HepG2 (cell line): ENCODE measurements around the gene PDHA1. TPM values are rescaled to one million over a fixed set of nuclear protein-coding genes. Genes with fewer than 3 reads are reported as not detected.

ENCODE experiments used
- ATAC-seq: fragments of 200-7000 bp; cut with Tn5 transposase; 3 replicates; pipeline ENCODE4 v1.9.1; 2020; ENCODE audit warnings: mild to moderate bottlenecking, moderate library complexity
- BruUV-seq: library from RNA; stranded (reverse); fragments of 400-500 nt; replicated peaks from 2 replicates; lab custom pipeline; 2021; lab: Mats Ljungman, UMichigan
- CTCF ChIA-PET: fragments of 300-600 bp; formaldehyde crosslinking; extraction: SDS; loops from one replicate; lab custom pipeline; 2021; ENCODE audit warnings: low total read pairs, inconsistent platforms, low intra/inter-chr PET ratio; lab: Yijun Ruan, JAX
- POLR2A ChIA-PET: fragments of 350-600 bp; sonication (Branson Sonifier 250); formaldehyde crosslinking; loops from one replicate; lab custom pipeline; 2020; ENCODE audit warnings: antibody characterized with exemption, inconsistent platforms; lab: Yijun Ruan, JAX
- DNase-seq: peaks from one replicate; pipeline ENCODE4 v3.0.0-alpha.2; 2015; ENCODE audit warnings: low spot score
- FAIRE-seq: peaks from 3 replicates; lab custom pipeline; 2011; peaks lifted over from hg19 to GRCh38; lab: Jason Lieb, UNC
- H2AFZ ChIP-seq: one replicate; pipeline ENCODE4 v1.6.1; 2011; ENCODE audit warnings: low read length, inconsistent platforms
- H3K27ac ChIP-seq: fragments of 300-600 bp; 3 replicates; pipeline ENCODE4 v1.8.0; 2011; ENCODE audit warnings: mixed run types, mild to moderate bottlenecking, mixed read lengths, low read length, inconsistent platforms; ENCODE audit not compliant: insufficient read depth; ENCODE audit errors: extremely low read length
- H3K27me3 ChIP-seq, 2 experiments: fragments of 200-600 bp in 1 of 2; 2 replicates in 1 of 2; 3 replicates in 1 of 2; pipeline versions ENCODE4 v1.6.0 to v1.8.0; 2011; ENCODE audit warnings: low read length in 2 of 2, mild to moderate bottlenecking in 2 of 2, moderate library complexity in 2 of 2, inconsistent platforms in 1 of 2; ENCODE audit not compliant: insufficient read depth in 2 of 2, control insufficient read depth in 1 of 2
- H3K36me3 ChIP-seq, 2 experiments: fragments of 200-600 bp in 1 of 2; replicated peaks in 1 of 2; 2 replicates in 1 of 2; 3 replicates in 1 of 2; pipeline versions ENCODE4 v1.5.1 to v1.8.0; 2011; ENCODE audit warnings: low read length in 2 of 2, inconsistent platforms in 1 of 2; ENCODE audit not compliant: insufficient read depth in 2 of 2, control insufficient read depth in 1 of 2
- H3K4me1 ChIP-seq: 2 replicates; pipeline ENCODE4 v1.5.1; 2012; ENCODE audit warnings: low read length, inconsistent platforms; ENCODE audit not compliant: insufficient read depth
- H3K4me2 ChIP-seq: 2 replicates; pipeline ENCODE4 v1.6.0; 2011; ENCODE audit warnings: low read depth, low read length, inconsistent platforms
- H3K4me3 ChIP-seq, 3 experiments: fragments of 200-600 bp in 1 of 3; sonication (generic), shearing (Covaris generic) in 1 of 3; replicated peaks in 1 of 3; 2 replicates each; pipeline ENCODE4 v1.5.1; 2011 to 2016; ENCODE audit warnings: low read length in 3 of 3, inconsistent platforms in 2 of 3, low read depth in 2 of 3, mild to moderate bottlenecking in 2 of 3, control low read depth in 1 of 3, mixed read lengths in 1 of 3; ENCODE audit not compliant: insufficient read depth in 1 of 3
- H3K79me2 ChIP-seq: one replicate; pipeline ENCODE4 v1.6.1; 2011; ENCODE audit warnings: low read length, inconsistent platforms; ENCODE audit not compliant: insufficient read depth
- H3K9ac ChIP-seq: 2 replicates; pipeline ENCODE4 v1.6.0; 2011; ENCODE audit warnings: mild to moderate bottlenecking, low read depth, low read length, inconsistent platforms; ENCODE audit not compliant: insufficient read depth
- H3K9me3 ChIP-seq: 2 replicates; pipeline ENCODE4 v1.5.1; 2012; ENCODE audit warnings: mild to moderate bottlenecking, low read length
- H4K20me1 ChIP-seq: 2 replicates; pipeline ENCODE4 v1.6.0; 2011; ENCODE audit warnings: inconsistent platforms, mild to moderate bottlenecking, low read length, moderate library complexity; ENCODE audit not compliant: insufficient read depth
- ATF5 ChIP-seq: sonication (generic); formaldehyde crosslinking; IDR thresholded peaks from 2 replicates; pipeline ENCODE4 v1.4.0; 2020; ENCODE audit warnings: mild to moderate bottlenecking, low read depth, missing genetic modification reagents
- BHLHE40 ChIP-seq: IDR thresholded peaks from 2 replicates; pipeline ENCODE4 v1.6.1; 2011; ENCODE audit warnings: low read length, improper control_type of control experiment
- GPN1 ChIP-seq: sonication (generic); formaldehyde crosslinking; IDR thresholded peaks from 2 replicates; pipeline ENCODE4 v1.5.1; 2020; ENCODE audit warnings: missing genetic modification reagents, borderline replicate concordance
- GRHL1 ChIP-seq: sonication (generic); formaldehyde crosslinking; conservative IDR thresholded peaks from 2 replicates; pipeline ENCODE4 v1.8.0; 2022; ENCODE audit warnings: missing genetic modification reagents
- HOXA3 ChIP-seq: sonication (generic); formaldehyde crosslinking; IDR thresholded peaks from 2 replicates; pipeline ENCODE4 v1.5.0; 2020; ENCODE audit warnings: missing genetic modification reagents
- MEIS2 ChIP-seq: sonication (generic); formaldehyde crosslinking; IDR thresholded peaks from 2 replicates; pipeline ENCODE4 v1.9.0; 2021; ENCODE audit warnings: mild to moderate bottlenecking, missing genetic modification reagents
- RFX5 ChIP-seq: IDR thresholded peaks from 2 replicates; pipeline ENCODE4 v1.6.1; 2011; ENCODE audit warnings: low read depth, low read length, improper control_type of control experiment
- STAT5B ChIP-seq: sonication (generic); formaldehyde crosslinking; IDR thresholded peaks from 2 replicates; pipeline ENCODE4 v1.4.0; 2020; ENCODE audit warnings: missing genetic modification reagents
- TCF7L2 ChIP-seq: IDR thresholded peaks from 2 replicates; pipeline ENCODE4 v1.6.1; 2011; ENCODE audit warnings: mild to moderate bottlenecking, low read depth, low read length, moderate library complexity
- ZBTB2 ChIP-seq: sonication (generic); formaldehyde crosslinking; IDR thresholded peaks from 2 replicates; pipeline ENCODE4 v1.8.0; 2022; ENCODE audit warnings: low read depth, missing genetic modification reagents
- ZNF234 ChIP-seq: sonication (generic); formaldehyde crosslinking; conservative IDR thresholded peaks from 2 replicates; pipeline ENCODE4 v1.5.1; 2020; ENCODE audit warnings: mild to moderate bottlenecking, missing genetic modification reagents
- ZNF598 ChIP-seq: sonication (generic); formaldehyde crosslinking; IDR thresholded peaks from 2 replicates; pipeline ENCODE4 v1.5.1; 2020; ENCODE audit warnings: mild to moderate bottlenecking, missing genetic modification reagents, borderline replicate concordance
- ZNF724P ChIP-seq: sonication (generic); formaldehyde crosslinking; IDR thresholded peaks from 2 replicates; pipeline ENCODE4 v1.8.0; 2022; ENCODE audit warnings: missing genetic modification reagents, borderline replicate concordance
- ZNF800 ChIP-seq: sonication (generic); formaldehyde crosslinking; IDR thresholded peaks from 2 replicates; pipeline ENCODE4 v1.4.0; 2020; ENCODE audit warnings: missing genetic modification reagents
- WGBS: methylation state at CpG from one replicate; pipeline ENCODE4 v1.1.6; 2017; ENCODE audit warnings: low lambda C conversion rate; 5-methylcytosine and 5-hydroxymethylcytosine counted together
- in situ Hi-C: cut with HindIII; loops from 2 replicates; pipeline ENCODE4 v1.10.0; 2017; ENCODE audit warnings: low pct_unique_long_range_greater_than_20kb; ENCODE audit not compliant: extremely low pct_ligation_motif_present
- intact Hi-C: fragments of 100-400 bp; cut with micrococcal nuclease; formaldehyde crosslinking; loops from one replicate; pipeline ENCODE4 v1.10.0; 2022; ENCODE audit not compliant: unreplicated experiment
- polyA plus RNA-seq, 8 experiments: library from polyadenylated mRNA; depleted of rRNA in 3 of 8; stranded (reverse) in 7 of 8; unstranded in 1 of 8; fragments of >200 nt; fragmentation: Illumina TruSeq in 4 of 8; extraction: Trizol in 4 of 8; gene quantifications; 2 replicates each; pipeline versions ENCODE4 v1.2.1 to v1.2.3, GENCODE V29; 2011 to 2016; ENCODE audit warnings: low read depth in 4 of 8, missing spikeins in 1 of 8, mixed read lengths in 1 of 8; ENCODE audit not compliant: insufficient read depth in 1 of 8
- total RNA-seq, 5 experiments: library from RNA; depleted of rRNA; stranded (reverse); fragments of >200 nt; fragmentation: Illumina TruSeq; extraction: Trizol; gene quantifications; 2 replicates each; pipeline ENCODE4 v1.2.3, GENCODE V29; 2016; ENCODE audit warnings: low read depth in 1 of 5

Gene PDHA1
- total and polyA plus RNA-seq, 2 of the 13 experiments (the other 11 are each of a cell fraction or from before 2014, with no cell fraction given) = 177 to 249 TPM

GRCh38 chrX:19377799-19378198, 34.1 kb downstream of the PDHA1 start:
- intact Hi-C loops = no loop called here
- WGBS = no CpG with 5 or more reads among the region's 12 CpGs
- in situ Hi-C loops = no loop called here
- no peaks in the 10 kb centered on the region for H3K9me3 ChIP-seq
- no peaks in the 10 kb centered on the region for H3K4me1 ChIP-seq
- H3K9ac ChIP-seq = no peak overlapping the region
- no TSS peak for BruUV-seq
- no peak for FAIRE-seq
- DNase-seq = no peak
- ChIA-PET POLR2A (no interaction called here), CTCF (no interaction called here)
- TF ChIP-seq ZBTB2 (CRISPR knock-in tag) (no peak), TCF7L2 (no peak), ZNF234 (no peak), BHLHE40 (no peak)
- H4K20me1 ChIP-seq = no peaks in the 10 kb centered on the region
- H3K36me3 ChIP-seq = peaks cover 0 to 3% of the 10 kb centered on the region in 2 experiments; a peak in 1 of 5 replicates
- no peak for ATAC-seq
- no peaks in the 10 kb centered on the region for H3K27me3 ChIP-seq
- no peak overlapping the region for H2AFZ ChIP-seq
- H3K27ac ChIP-seq = no peak overlapping the region
- H3K4me2 ChIP-seq = no peak overlapping the region
- H3K79me2 ChIP-seq = no peaks in the 10 kb centered on the region
- no peak overlapping the region for H3K4me3 ChIP-seq

GRCh38 chrX:19381326-19381725, 37.6 kb downstream of the PDHA1 start:
- DNase-seq (no peak), ATAC-seq (no peak), FAIRE-seq (no peak)
- no peaks in the 10 kb centered on the region for H4K20me1 ChIP-seq
- H3K27me3 ChIP-seq = no peaks in the 10 kb centered on the region
- ChIA-PET POLR2A (no interaction called here), CTCF (no interaction called here)
- peaks cover 0 to 3% of the 10 kb centered on the region in 2 experiments; a peak in 1 of 5 replicates for H3K36me3 ChIP-seq
- BruUV-seq = no TSS peak
- no peak overlapping the region for H3K4me3 ChIP-seq
- no peak overlapping the region for H2AFZ ChIP-seq
- H3K27ac ChIP-seq = no peak overlapping the region
- WGBS = 96% methylated on average over 9 of the region's 9 CpGs
- in situ Hi-C loops = no loop called here
- no peaks in the 10 kb centered on the region for H3K79me2 ChIP-seq
- H3K9me3 ChIP-seq = no peaks in the 10 kb centered on the region
- H3K4me1 ChIP-seq = no peaks in the 10 kb centered on the region
- no peak overlapping the region for H3K9ac ChIP-seq
- H3K4me2 ChIP-seq = no peak overlapping the region
- intact Hi-C loops = loop anchor here (5.0 kb wide), 2 partner anchors 136 to 151 kb away; partner anchors contain the start of gene MAP3K15
- no peak for TF ChIP-seq GRHL1 (CRISPR knock-in tag)
- no peak for TF ChIP-seq GPN1 (CRISPR knock-in tag)
- TF ChIP-seq ZNF598 (CRISPR knock-in tag) = no peak
- no peak for TF ChIP-seq ZNF724P
- no peak for TF ChIP-seq ZNF800 (CRISPR knock-in tag)
- no peak for TF ChIP-seq HOXA3 (CRISPR knock-in tag)
- TF ChIP-seq MEIS2 = no peak
- no peak for TF ChIP-seq STAT5B (CRISPR knock-in tag)
- TF ChIP-seq RFX5 = no peak
- no peak for TF ChIP-seq ATF5
